ENCODE measurements around the gene SNAI3. TPM values are rescaled to one million over a fixed set of nuclear protein-coding genes. Genes with fewer than 3 reads are reported as not detected.

Gene SNAI3
- polyA plus RNA-seq, 3 donors from 2014 or later = 9.0 to 12.4 (median 11.7) TPM

DNA sequence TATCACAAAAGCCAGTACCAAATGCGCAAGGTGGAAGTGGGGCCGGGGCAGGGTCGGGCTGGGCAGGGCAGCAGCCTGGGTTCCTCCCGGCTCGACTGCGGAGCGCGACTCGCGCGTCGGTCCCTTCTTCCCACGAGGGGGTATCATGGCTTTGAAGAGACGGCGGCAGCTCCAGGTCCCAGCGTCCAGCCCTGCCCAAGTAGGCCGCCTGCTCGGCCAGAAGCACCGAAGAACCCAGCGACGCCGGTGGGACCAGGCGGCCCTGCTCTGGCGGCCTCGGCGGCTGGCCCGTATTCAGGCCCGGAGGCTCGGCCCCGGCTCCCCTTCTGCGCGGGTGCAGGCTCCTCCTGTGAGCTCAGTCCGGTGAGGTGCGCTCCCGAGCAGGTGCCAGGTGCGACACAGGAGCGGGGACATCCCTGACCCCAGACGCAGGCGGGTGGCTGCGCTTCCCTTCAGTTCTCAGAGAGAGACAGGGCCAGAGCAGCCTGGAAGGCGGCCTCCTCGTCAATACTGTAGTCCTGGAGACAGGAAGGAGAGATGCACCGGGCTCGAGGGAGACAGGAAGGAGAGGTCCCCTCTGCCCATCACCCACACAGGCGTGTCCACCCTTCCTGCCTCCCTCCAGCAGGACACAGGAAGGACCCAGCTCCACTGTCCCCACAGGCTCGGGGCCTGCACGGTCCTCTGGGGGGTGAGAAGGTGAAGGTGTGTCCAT, 11.0 kb upstream of the SNAI3 start:
- H3K4me1 Mint-ChIP-seq = peaks cover 42 to 45% of the 10 kb centered on the region in 2 donors
- peaks cover 10 to 28% (median 12%) of the 10 kb centered on the region in 3 donors for H3K27me3 Mint-ChIP-seq (ENCODE audit: low read depth in 3 of 3)
- peak overlapping the region in 5 of 6 donors; percentile 34 to 79 (median 50) for H3K27ac Mint-ChIP-seq
- no peak overlapping the region for H3K4me3 Mint-ChIP-seq
- H3K9me3 Mint-ChIP-seq = no peaks in the 10 kb centered on the region
- no peaks in the 10 kb centered on the region for H3K36me3 Mint-ChIP-seq
- no peak for DNase-seq

DNA sequence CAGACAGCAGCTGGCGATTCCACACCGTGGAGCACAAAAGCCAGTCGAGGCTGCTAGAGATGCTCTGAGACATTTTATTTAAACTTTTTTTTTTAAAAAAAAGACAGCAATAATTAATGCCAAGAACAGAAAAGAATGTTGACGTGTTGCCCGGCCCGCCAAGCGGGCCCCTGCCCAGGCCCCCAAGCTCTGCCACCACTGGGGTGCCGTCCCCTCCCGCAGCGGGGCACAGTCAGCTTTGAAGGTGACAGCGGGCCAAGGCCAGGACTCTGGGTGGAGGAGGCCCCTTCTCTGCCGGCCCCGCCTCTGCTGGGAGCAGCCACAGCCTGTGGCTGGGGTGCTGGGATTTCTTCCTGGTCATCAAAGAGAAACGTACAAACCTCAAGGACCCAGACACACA, 10.1 kb upstream of the SNAI3 start:
- Mint-ChIP-seq H3K4me1 (peaks cover 42 to 45% of the 10 kb centered on the region in 2 donors), H3K27ac (peak overlapping the region in 3 of 6 donors; percentile 28 to 79 (median 46)), H3K27me3 (ENCODE audit: low read depth in 3 of 3) (peaks cover 9 to 20% (median 10%) of the 10 kb centered on the region in 3 donors)

DNA sequence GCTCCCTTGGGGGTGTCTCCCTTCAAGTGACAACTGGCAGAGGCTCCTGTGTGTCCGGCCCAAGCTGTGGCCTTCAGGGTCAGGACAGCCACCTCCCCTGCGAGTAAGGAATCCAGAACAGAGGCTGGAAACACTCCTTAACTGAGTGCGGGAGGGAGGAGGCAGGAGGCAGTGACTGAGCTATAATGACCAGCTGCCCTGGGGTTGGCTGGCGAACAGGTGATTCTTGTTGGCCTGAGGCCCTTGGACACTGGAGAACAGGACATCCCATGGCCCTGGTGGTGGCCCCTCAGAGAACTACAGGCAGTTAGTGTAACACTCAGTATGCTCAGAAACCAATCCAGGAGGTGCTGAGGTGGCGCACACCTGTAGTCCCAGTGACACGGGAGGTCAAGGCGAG, 9.4 kb upstream of the SNAI3 start:
- Mint-ChIP-seq H3K27ac (peak overlapping the region in 4 of 6 donors; percentile 17 to 65 (median 40)), H3K4me3 (no peak overlapping the region), H3K9me3 (peaks cover 0 to 1% (median 0%) of the 10 kb centered on the region in 6 donors), H3K27me3 (ENCODE audit: low read depth in 3 of 3) (peaks cover 4 to 14% (median 6%) of the 10 kb centered on the region in 3 donors), H3K36me3 (no peaks in the 10 kb centered on the region), H3K4me1 (peaks cover 40 to 45% of the 10 kb centered on the region in 2 donors)
- no peak for DNase-seq

More for the DNA sequence above, 10.1 kb upstream of the SNAI3 start:
- no peak for DNase-seq
- Mint-ChIP-seq H3K9me3 (no peaks in the 10 kb centered on the region), H3K4me3 (no peak overlapping the region), H3K36me3 (no peaks in the 10 kb centered on the region)

DNA sequence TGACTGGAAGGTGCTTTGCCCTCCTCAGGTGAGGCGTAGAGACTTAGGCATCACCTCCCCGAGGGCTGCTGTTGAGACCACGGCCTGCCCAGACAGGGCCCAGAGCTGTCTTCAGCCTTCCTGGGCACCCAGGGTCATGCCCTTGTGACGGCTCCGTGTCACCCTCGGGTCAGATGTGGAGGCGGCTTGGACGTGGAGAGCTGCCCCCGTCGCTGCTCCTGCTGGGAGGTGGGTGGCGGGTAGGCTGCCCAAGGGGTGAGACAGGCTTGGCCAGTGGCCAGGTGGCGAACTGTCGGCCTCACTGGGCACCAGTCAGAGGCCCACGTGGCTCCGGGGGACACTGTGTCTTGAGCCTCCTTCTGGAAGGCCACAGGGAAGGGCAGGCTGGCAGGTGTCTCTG, 8.9 kb upstream of the SNAI3 start:
- Mint-ChIP-seq H3K9me3 (peaks cover 0 to 2% (median 0%) of the 10 kb centered on the region in 6 donors), H3K27ac (peak overlapping the region in 3 of 6 donors; percentile 17 to 65 (median 20)), H3K36me3 (no peaks in the 10 kb centered on the region), H3K4me3 (no peak overlapping the region), H3K4me1 (peaks cover 40 to 46% of the 10 kb centered on the region in 2 donors), H3K27me3 (ENCODE audit: low read depth in 3 of 3) (peaks cover 3 to 12% (median 3%) of the 10 kb centered on the region in 3 donors)
- no peak for DNase-seq

DNA sequence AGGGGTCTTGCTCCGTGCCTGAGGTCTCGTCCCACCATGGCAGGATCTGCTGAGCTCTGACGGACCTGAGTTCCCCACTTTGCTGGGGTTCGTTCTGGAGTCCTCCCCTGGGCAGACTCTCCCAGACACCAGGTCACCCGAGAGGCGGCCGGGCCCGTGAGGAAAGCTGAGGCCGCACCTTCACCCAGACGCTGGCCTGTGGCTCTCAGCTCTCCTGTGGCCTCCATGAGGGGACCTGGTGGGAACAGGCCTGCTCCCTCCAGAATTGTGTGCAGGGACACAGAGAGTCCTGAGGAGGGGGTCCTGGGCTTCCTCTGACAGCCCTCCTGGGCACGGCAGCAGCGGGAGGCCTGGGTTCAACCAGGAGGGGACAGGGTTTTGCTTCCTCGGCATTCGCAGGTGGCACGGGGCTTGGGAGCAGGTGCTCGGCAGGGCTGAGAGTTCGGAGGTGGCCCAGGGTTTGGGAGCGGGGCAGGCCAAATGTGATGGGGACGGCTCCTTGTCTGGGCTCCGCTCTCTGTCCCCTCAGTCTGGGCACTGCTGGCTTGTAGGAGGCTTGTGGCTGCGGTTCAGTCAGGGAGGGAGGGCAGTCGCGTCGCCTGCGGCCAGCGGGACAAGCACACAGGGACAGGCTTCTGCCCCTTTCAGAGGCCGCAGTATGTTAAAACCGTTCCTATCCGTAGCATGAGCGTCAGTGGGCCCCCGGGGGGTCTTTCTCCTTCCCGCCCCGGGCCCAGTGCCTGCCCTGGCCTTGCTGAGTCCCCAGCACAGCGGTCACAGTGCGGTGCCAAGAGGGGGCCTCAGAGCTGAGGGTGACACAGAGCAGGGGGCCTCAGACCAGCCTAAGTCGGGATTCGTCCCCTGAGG, 8.1 kb upstream of the SNAI3 start:
- Mint-ChIP-seq H3K27me3 (ENCODE audit: low read depth in 3 of 3) (peaks cover 3 to 9% (median 3%) of the 10 kb centered on the region in 3 donors), H3K9me3 (peaks cover 0 to 2% (median 0%) of the 10 kb centered on the region in 6 donors), H3K27ac (peak overlapping the region in 5 of 6 donors; percentile 36 to 72 (median 46)), H3K36me3 (no peaks in the 10 kb centered on the region), H3K4me1 (peaks cover 34 to 42% of the 10 kb centered on the region in 2 donors), H3K4me3 (no peak overlapping the region)
- no peak for DNase-seq

DNA sequence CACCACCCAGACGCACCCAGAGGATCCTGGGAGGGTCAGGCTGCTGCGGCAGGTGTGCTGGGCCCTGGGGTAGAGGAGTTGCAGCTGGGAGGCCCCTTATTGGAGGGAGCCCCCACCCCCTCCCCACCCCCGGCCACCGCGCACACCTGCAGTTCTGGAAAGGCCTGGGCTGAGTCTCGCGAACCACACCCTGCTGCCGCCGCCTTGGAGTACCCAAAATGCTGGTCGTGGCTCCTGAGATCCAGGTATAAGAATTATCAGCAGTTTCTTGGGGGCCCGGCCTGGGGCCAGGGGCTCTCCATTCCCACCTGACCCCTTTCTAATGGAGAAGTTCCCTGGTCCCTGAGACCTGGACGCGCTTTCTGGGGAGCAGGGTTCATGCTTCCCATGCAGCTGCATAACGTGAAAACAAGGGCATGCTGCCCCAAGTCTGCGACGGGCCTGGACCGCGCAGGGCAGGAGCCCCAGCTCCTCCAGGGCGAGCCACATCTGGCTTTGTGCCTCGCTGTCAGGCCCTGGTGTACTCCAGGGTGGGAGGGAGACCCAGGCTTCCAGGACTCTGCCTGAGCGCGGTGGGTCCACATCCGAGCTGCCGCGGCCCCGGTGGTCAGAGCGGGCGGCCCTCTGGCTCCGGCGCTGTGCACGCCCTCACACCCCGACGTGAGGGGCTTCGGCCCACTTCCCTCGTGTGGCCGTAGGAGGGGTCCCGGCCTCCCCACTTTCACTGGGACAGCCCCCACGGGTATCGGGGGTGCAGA, 7.3 kb upstream of the SNAI3 start:
- H3K4me1 Mint-ChIP-seq = peaks cover 34 to 43% of the 10 kb centered on the region in 2 donors
- no peak for DNase-seq
- no peak overlapping the region for H3K4me3 Mint-ChIP-seq

DNA sequence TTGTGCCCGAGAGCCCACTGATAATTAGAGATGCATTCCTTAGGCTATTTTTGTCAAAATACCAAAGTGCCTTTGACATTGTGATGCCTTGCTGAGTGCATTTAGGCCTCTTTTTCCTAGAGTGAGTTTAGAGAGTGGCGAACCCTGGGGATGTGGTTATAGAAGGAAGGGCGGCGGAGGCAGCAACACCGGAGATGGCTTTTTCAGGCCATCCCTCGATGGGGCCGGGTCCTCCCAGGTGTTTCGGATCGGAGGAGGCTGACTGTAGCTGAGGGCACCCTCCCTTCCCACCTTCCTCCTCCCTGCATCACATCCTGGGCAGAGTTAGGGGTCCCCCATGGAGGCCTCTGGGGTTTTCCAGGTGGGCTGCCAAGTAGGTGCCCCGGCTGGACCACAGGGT, 6.6 kb upstream of the SNAI3 start:
- Mint-ChIP-seq H3K9me3 (peaks cover 0 to 2% (median 0%) of the 10 kb centered on the region in 6 donors), H3K4me1 (peaks cover 34 to 43% of the 10 kb centered on the region in 2 donors), H3K4me3 (peak overlapping the region in 2 of 5 donors; percentile 40 to 70), H3K27me3 (ENCODE audit: low read depth in 3 of 3) (peaks cover 3 to 9% (median 3%) of the 10 kb centered on the region in 3 donors), H3K27ac (peak overlapping the region in 5 of 6 donors; percentile 13 to 81 (median 64)), H3K36me3 (no peaks in the 10 kb centered on the region)
- DNase-seq = no peak

More for the DNA sequence above, 7.3 kb upstream of the SNAI3 start:
- no peaks in the 10 kb centered on the region for H3K36me3 Mint-ChIP-seq
- peaks cover 3 to 9% (median 3%) of the 10 kb centered on the region in 3 donors for H3K27me3 Mint-ChIP-seq (ENCODE audit: low read depth in 3 of 3)
- peak overlapping the region in 2 of 6 donors; percentile 45 to 46 for H3K27ac Mint-ChIP-seq
- H3K9me3 Mint-ChIP-seq = peaks cover 0 to 2% (median 0%) of the 10 kb centered on the region in 6 donors

DNA sequence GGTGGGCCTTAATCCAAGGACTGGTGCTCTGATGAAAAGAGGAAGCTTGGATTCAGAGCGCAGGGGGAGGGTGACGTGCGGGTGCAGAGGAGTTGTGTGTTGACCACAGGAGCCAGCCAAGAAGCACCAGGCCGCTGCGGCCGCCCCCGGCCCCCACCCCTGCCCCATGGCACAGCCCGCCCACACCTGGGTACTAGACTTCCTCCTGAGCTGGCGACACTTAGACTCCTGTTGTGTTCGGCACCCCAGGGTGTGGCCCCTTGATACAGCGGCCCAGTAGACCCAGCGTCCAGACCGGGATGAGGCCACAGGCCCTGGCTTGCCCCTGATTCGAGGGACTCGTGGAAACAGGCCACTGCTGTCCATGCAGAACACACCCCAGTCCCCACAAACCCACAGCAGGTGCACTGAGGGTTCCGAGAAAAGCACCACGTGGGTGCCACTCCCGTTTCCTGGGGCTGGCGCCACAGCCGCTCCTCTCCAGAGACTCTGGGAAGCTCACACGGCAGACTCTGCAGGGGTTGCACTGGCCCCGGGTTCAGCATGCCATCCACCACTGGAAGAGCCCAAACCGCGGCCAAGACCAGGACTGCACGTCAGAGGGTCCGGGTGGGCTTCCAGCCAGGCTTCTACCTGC, 5.7 kb upstream of the SNAI3 start:
- Mint-ChIP-seq H3K27ac (peak overlapping the region in 5 of 6 donors; percentile 29 to 80 (median 59)), H3K36me3 (no peaks in the 10 kb centered on the region), H3K27me3 (ENCODE audit: low read depth in 3 of 3) (peaks cover 3 to 5% (median 3%) of the 10 kb centered on the region in 3 donors), H3K4me3 (peak overlapping the region; percentile 46 to 70 (median 48)), H3K4me1 (peaks cover 33 to 39% of the 10 kb centered on the region in 2 donors), H3K9me3 (peaks cover 0 to 2% (median 0%) of the 10 kb centered on the region in 6 donors)
- peak; percentile 25 to 34 (median 26) for DNase-seq

DNA sequence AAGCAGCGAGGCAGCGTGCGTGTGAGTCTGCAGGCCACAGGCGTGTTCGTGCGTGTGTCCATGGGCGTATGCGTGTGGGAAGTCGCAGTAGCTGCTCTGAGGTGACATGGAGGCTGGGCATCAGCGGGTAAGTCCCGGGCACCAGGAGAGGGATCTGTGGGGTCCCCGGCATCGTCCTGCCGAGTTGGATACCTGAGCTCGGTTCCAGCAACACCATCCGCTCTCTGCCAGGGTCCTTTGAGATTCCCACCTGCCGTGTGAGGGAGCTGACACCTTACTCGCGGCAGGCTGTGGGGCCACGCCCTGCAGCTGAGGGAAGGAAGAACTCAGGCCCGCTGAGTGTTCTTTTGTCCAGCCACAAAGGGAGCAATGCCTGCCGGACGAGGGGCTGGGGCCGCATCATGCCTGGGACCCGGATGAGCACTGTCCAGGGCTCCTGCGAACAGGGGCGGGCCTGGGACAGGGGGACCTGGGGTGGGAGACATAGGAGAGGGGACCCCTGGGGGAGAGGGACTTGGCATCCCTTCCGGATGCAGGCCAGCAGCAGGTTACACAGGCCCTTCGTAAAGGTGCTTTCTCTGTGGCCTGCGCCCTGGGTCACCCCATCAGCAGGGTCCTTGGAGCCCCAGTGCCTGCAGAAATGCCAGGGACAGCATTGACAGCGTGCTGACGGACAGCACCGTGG, 5.0 kb upstream of the SNAI3 start:
- Mint-ChIP-seq H3K27me3 (ENCODE audit: low read depth in 3 of 3) (peaks cover 3 to 5% (median 3%) of the 10 kb centered on the region in 3 donors), H3K36me3 (no peaks in the 10 kb centered on the region), H3K4me3 (peak overlapping the region in 3 of 5 donors; percentile 28 to 70 (median 46)), H3K4me1 (peaks cover 28 to 41% of the 10 kb centered on the region in 2 donors), H3K9me3 (peaks cover 0 to 2% (median 0%) of the 10 kb centered on the region in 6 donors), H3K27ac (peak overlapping the region in 4 of 6 donors; percentile 30 to 74 (median 63))
- DNase-seq = no peak

DNA sequence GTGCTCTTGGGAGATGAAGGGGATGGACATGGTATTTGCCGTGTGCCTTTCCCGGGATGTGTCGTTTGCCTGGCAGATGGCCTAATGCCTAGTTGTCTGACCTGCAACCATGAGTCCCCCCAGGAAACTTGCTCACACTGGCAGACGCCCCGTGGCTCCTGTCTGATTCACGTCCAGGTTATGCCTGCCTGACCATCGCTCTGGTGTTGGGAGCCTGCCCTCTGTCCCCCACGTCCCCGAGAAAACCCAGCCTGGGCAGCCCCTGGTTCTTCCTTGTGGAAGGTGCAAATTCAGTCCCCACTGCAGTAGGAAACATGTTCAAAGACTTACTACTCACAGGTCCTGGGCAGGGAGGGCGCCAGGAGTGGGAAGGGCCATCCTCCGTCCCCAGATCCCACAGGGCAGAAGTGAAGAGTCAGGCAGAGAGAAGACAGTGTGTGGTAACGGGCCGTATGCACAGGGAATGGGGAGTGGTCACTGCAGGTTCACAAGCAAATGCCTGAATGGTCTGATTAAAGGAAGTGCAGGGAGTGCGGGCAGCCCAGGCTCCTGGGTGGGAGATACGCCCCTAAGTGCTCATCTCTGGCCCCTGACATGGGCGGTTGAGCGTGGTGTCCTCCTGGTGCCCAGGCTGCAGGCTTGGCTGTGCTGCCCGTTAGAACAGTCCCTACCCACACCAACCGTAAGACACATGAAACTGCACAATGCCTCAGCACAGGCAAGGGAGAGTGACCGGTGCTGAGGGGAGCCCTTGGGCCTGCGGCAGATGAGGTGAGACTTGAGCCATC, 4.2 kb upstream of the SNAI3 start:
- H3K9me3 Mint-ChIP-seq = peaks cover 0 to 2% (median 0%) of the 10 kb centered on the region in 6 donors
- peak overlapping the region in 4 of 6 donors; percentile 12 to 74 (median 48) for H3K27ac Mint-ChIP-seq
- no peak for DNase-seq
- H3K36me3 Mint-ChIP-seq = no peaks in the 10 kb centered on the region
- peaks cover 30 to 41% of the 10 kb centered on the region in 2 donors for H3K4me1 Mint-ChIP-seq
- peak overlapping the region in 2 of 5 donors; percentile 28 to 33 for H3K4me3 Mint-ChIP-seq
- H3K27me3 Mint-ChIP-seq (ENCODE audit: low read depth in 3 of 3) = peaks cover 3 to 5% (median 3%) of the 10 kb centered on the region in 3 donors

DNA sequence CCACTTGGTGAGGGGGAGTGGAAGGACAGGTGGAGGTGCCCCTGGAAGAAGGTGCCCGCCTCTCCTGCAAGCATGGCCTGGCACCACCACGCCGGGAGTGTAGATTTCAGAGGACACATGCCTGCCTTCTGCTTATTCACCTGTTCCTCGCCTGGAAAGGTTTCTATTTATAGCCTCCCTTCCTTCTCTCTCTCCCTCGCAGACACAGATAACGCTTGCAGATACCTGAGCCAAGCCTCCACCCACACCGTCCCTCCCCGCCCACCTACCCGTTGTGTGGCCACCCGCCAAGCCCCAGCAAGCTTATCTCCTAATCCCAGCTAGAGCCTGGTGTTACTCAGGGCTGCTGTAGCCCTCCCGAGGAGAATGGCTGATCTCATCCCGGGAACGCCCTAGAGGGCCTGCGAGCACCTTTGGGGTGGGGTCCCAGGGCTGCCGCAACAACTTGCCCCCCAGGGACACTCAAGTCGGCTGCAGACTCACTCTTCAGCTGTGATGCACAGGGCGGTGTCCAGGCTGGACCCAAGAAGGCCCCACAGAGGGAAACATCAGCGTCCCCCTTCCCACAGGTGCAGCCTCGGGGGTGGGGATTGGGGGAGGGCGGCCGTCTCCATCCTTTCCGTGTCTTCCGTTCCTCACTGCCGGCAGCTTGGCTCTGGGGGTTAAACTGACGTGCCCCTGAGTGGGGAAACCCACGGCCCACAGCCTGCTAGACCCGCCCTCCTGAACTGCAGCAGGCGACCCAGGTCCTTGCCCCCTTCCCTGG, 1.9 kb upstream of the SNAI3 start:
- Mint-ChIP-seq H3K4me3 (peak overlapping the region in 1 of 5 donors; percentile 30), H3K9me3 (peaks cover 0 to 2% (median 0%) of the 10 kb centered on the region in 6 donors)

More for the DNA sequence above, 1.9 kb upstream of the SNAI3 start:
- Mint-ChIP-seq H3K27ac (no peak overlapping the region), H3K27me3 (ENCODE audit: low read depth in 3 of 3) (peaks cover 0 to 3% (median 1%) of the 10 kb centered on the region in 3 donors), H3K4me1 (peaks cover 41 to 52% of the 10 kb centered on the region in 2 donors), H3K36me3 (no peaks in the 10 kb centered on the region)
- no peak for DNase-seq
